Esophagus squamous epithelium (tissue), 5 donors: Measurements from ENCODE around the gene SNX1. TPM values are rescaled to one million over a fixed set of nuclear protein-coding genes. Genes with fewer than 3 reads are reported as not detected.
"Not testable (repeated sequence)": the region's sequence is repeated elsewhere in the genome, so short reads cannot be mapped to it uniquely, and the experiment has no call there.

Experiments used
- DNase-seq: peaks from one replicate; lab custom pipeline; 2025; lab: John Stamatoyannopoulos, UW
- H3K27ac ChIP-seq, 4 donors: fragments of 200-600 bp; sonication (generic); one replicate each; pipeline ENCODE4 v1.5.1; 2016 to 2019; ENCODE audit warnings: mild to moderate bottlenecking in 1 of 4
- H3K27me3 ChIP-seq, 4 donors: fragments of 200-600 bp; sonication (generic); 1 replicate in 3 of 4; 2 replicates in 1 of 4; pipeline versions ENCODE4 v1.5.1 to v1.6.0; 2017 to 2021; ENCODE audit warnings: antibody characterized with exemption in 1 of 4
- H3K36me3 ChIP-seq, 3 donors: fragments of 200-600 bp; sonication (generic); one replicate each; pipeline ENCODE4 v1.5.1; 2016 to 2019
- H3K4me1 ChIP-seq, 3 donors: fragments of 200-600 bp; sonication (generic); one replicate each; pipeline ENCODE4 v1.5.1; 2017 to 2019
- H3K4me3 ChIP-seq, 4 donors: fragments of 200-600 bp; sonication (generic); 1 replicate in 3 of 4; 2 replicates in 1 of 4; pipeline ENCODE4 v1.5.1; 2016 to 2019; ENCODE audit warnings: mild to moderate bottlenecking in 2 of 4, moderate library complexity in 1 of 4
- H3K9me3 ChIP-seq, 3 donors: fragments of 200-600 bp; sonication (generic); one replicate each; pipeline ENCODE4 v1.5.1; 2016 to 2019
- CTCF ChIP-seq, 6 experiments: fragments of 450-650 bp in 4 of 6; fragments of 200-600 bp in 2 of 6; sonication (generic) in 2 of 6; IDR thresholded peaks; one replicate each; pipeline ENCODE4 v1.5.1; 2016 to 2019; ENCODE audit warnings: antibody characterized with exemption in 6 of 6, mild to moderate bottlenecking in 4 of 6, moderate library complexity in 4 of 6
- POLR2A ChIP-seq, 4 donors: fragments of 450-650 bp; IDR thresholded peaks; one replicate each; pipeline ENCODE4 v1.6.1; 2017; ENCODE audit warnings: antibody characterized with exemption in 4 of 4, mild to moderate bottlenecking in 4 of 4, moderate library complexity in 3 of 4
- WGBS, 2 donors: methylation state at CpG; one replicate each; pipeline ENCODE4 v1.1.5; 2018; 5-methylcytosine and 5-hydroxymethylcytosine counted together
- intact Hi-C: fragments of 100-400 bp; cut with DNase I; formaldehyde crosslinking; loops from one replicate; pipeline ENCODE4 v1.15.0; 2022
- total RNA-seq, 4 donors: library from RNA; depleted of rRNA; stranded (reverse); fragments of >200 nt; gene quantifications; one replicate each; pipeline ENCODE4 v1.1.0, GENCODE V29; 2016
- donor health status: DM: yes; HTN: yes; CAD: no.

The SNX1 gene
- total RNA-seq, 4 donors from 2014 or later, result 39.9 to 71.1 (median 52.0) TPM

GRCh38 chr15:64072812-64073211, 23.0 kb upstream of the SNX1 start:
- H3K4me1 ChIP-seq, result peaks cover 4 to 30% (median 12%) of the 10 kb centered on the region in 3 donors
- peaks cover 0 to 50% (median 0%) of the 10 kb centered on the region in 3 donors for H3K36me3 ChIP-seq
- H3K27me3 ChIP-seq, result no peaks in the 10 kb centered on the region
- H3K4me3 ChIP-seq, result no peak overlapping the region
- WGBS, 2 donors, result 85 to 88% methylated on average over 2 of the region's 2 CpGs
- H3K9me3 ChIP-seq, result no peaks in the 10 kb centered on the region
- no peak overlapping the region for H3K27ac ChIP-seq
- no peak for TF ChIP-seq CTCF (IDR thresholded peaks at IDR 0.05)
- TF ChIP-seq POLR2A (IDR thresholded peaks at IDR 0.05), result no peak
- intact Hi-C loops, result no loop called here
- DNase-seq, result no peak

GRCh38 chr15:64073496-64073895, 22.3 kb upstream of the SNX1 start:
- intact Hi-C loops, DNase-seq, H3K27ac ChIP-seq, H3K4me3 ChIP-seq, H3K9me3 ChIP-seq, H3K27me3 ChIP-seq: not testable (repeated sequence)
- Histone ChIP-seq H3K4me1 (peaks cover 4 to 28% (median 12%) of the 10 kb centered on the region in 3 donors), H3K36me3 (peaks cover 0 to 50% (median 0%) of the 10 kb centered on the region in 3 donors)
- WGBS, 2 donors, result 90 to 100% methylated on average over 2 of the region's 2 CpGs

- WGBS, 2 donors, result 60 to 98% methylated on average over 3 of the region's 3 CpGs
- peaks cover 0 to 84% (median 7%) of the 10 kb centered on the region in 3 donors for H3K36me3 ChIP-seq
Measured at GRCh38 chr15:64082757-64083156, 13.0 kb upstream of the SNX1 start.

GRCh38 chr15:64089543-64090280, 6.1 kb upstream of the SNX1 start:
- no peak for DNase-seq
- peak overlapping the region in 2 of 4 donors; percentile 34 to 58 for H3K27ac ChIP-seq
- no peaks in the 10 kb centered on the region for H3K27me3 ChIP-seq
- H3K9me3 ChIP-seq, result no peaks in the 10 kb centered on the region
- TF ChIP-seq CTCF (IDR thresholded peaks at IDR 0.05) (no peak), POLR2A (IDR thresholded peaks at IDR 0.05) (no peak)
- H3K4me3 ChIP-seq, result no peak overlapping the region
- H3K4me1 ChIP-seq, result peaks cover 11 to 38% (median 22%) of the 10 kb centered on the region in 3 donors
- intact Hi-C loops, result no loop called here
- 72 to 96% methylated on average over 11 to 12 of the region's 12 CpGs for WGBS, 2 donors
- H3K36me3 ChIP-seq, result peaks cover 0 to 49% (median 7%) of the 10 kb centered on the region in 3 donors

More at GRCh38 chr15:64082757-64083156, 13.0 kb upstream of the SNX1 start:
- Histone ChIP-seq H3K9me3 (no peaks in the 10 kb centered on the region), H3K27ac (no peak overlapping the region), H3K27me3 (no peaks in the 10 kb centered on the region), H3K4me1 (no peaks in the 10 kb centered on the region), H3K4me3 (no peak overlapping the region)
- DNase-seq, result no peak
- TF ChIP-seq CTCF (IDR thresholded peaks at IDR 0.05), result no peak
- TF ChIP-seq POLR2A (IDR thresholded peaks at IDR 0.05), result no peak
- intact Hi-C loops, result no loop called here

GRCh38 chr15:64090527-64090926, 5.3 kb upstream of the SNX1 start:
- Histone ChIP-seq H3K36me3 (peaks cover 0 to 41% (median 2%) of the 10 kb centered on the region in 3 donors), H3K27ac (peak overlapping the region in 1 of 4 donors; percentile 34), H3K9me3 (no peaks in the 10 kb centered on the region), H3K4me3 (no peak overlapping the region), H3K4me1 (peaks cover 11 to 47% (median 30%) of the 10 kb centered on the region in 3 donors), H3K27me3 (no peaks in the 10 kb centered on the region)
- WGBS, 2 donors, result 51 to 73% methylated on average over 3 of the region's 3 CpGs
- intact Hi-C loops, result no loop called here
- no peak for DNase-seq
- TF ChIP-seq CTCF (IDR thresholded peaks at IDR 0.05) (no peak), POLR2A (IDR thresholded peaks at IDR 0.05) (no peak)
